ENCODE data around the gene WDFY4. TPM values are rescaled to one million over a fixed set of nuclear protein-coding genes. Genes with fewer than 3 reads are reported as not detected.

WDFY4 gene
- total and polyA plus RNA-seq, 8 donors, result 0.15 to 8.0 (median 2.7) TPM

GRCh38 chr10:48883701-48884100 lies 199.0 kb downstream of the WDFY4 start:
- no peak for DNase-seq
- WGBS, 5 donors, result 44 to 53% (median 48%) methylated on average over 4 of the region's 4 CpGs
- H3K4me3 ChIP-seq, result no peak overlapping the region

GRCh38 chr10:48884179-48885045 lies 199.7 kb downstream of the WDFY4 start:
- no peaks in the 10 kb centered on the region for H3K36me3 ChIP-seq
- intact Hi-C loops (cut with DNase I; ENCODE audit: low total_unique reads), result no loop called here
- H3K27ac ChIP-seq, result no peak overlapping the region
- no peaks in the 10 kb centered on the region for H3K4me1 ChIP-seq
- peaks cover 0 to 4% (median 0%) of the 10 kb centered on the region in 4 donors for H3K9me3 ChIP-seq
- WGBS, 5 donors, result 77 to 85% (median 83%) methylated on average over 9 of the region's 9 CpGs
- H3K4me3 ChIP-seq, result no peak overlapping the region
- no peak for TF ChIP-seq EP300 (IDR thresholded peaks at IDR 0.05)
- H3K27me3 ChIP-seq, result no peaks in the 10 kb centered on the region
- no peak for DNase-seq

More at GRCh38 chr10:48883701-48884100, 199.0 kb downstream of the WDFY4 start:
- H3K4me1 ChIP-seq, result no peaks in the 10 kb centered on the region
- no peaks in the 10 kb centered on the region for H3K27me3 ChIP-seq
- no peaks in the 10 kb centered on the region for H3K36me3 ChIP-seq
- no peak for TF ChIP-seq POLR2A (IDR thresholded peaks at IDR 0.05)
- TF ChIP-seq EP300 (IDR thresholded peaks at IDR 0.05), result no peak
- TF ChIP-seq CTCF (IDR thresholded peaks at IDR 0.05), result no peak
- no peak for TF ChIP-seq POLR2AphosphoS5 (IDR thresholded peaks at IDR 0.05)
- intact Hi-C loops (cut with DNase I; ENCODE audit: low total_unique reads), result no loop called here
- H3K9me3 ChIP-seq, result peaks cover 0 to 4% (median 0%) of the 10 kb centered on the region in 4 donors
- H3K27ac ChIP-seq, result no peak overlapping the region

- Histone ChIP-seq H3K27ac (no peak overlapping the region), H3K4me1 (no peaks in the 10 kb centered on the region), H3K27me3 (no peaks in the 10 kb centered on the region), H3K9me3 (peaks cover 0 to 4% (median 0%) of the 10 kb centered on the region in 4 donors), H3K36me3 (no peaks in the 10 kb centered on the region), H3K4me3 (no peak overlapping the region)
- 42 to 55% (median 48%) methylated on average over 2 of the region's 2 CpGs for WGBS, 5 donors
- intact Hi-C loops (cut with DNase I; ENCODE audit: low total_unique reads), result no loop called here
- TF ChIP-seq POLR2A (IDR thresholded peaks at IDR 0.05) (no peak), CTCF (IDR thresholded peaks at IDR 0.05) (no peak), POLR2AphosphoS5 (IDR thresholded peaks at IDR 0.05) (no peak), EP300 (IDR thresholded peaks at IDR 0.05) (no peak)
- peak in 1 of 2 donors; percentile 58 for DNase-seq
Observed at GRCh38 chr10:48885376-48885775, 200.7 kb downstream of the WDFY4 start.

GRCh38 chr10:48887982-48888381 lies 203.3 kb downstream of the WDFY4 start:
- H3K27ac ChIP-seq, result no peak overlapping the region
- no peaks in the 10 kb centered on the region for H3K4me1 ChIP-seq
- 75 to 88% (median 81%) methylated on average over 1 of the region's 1 CpG for WGBS, 5 donors
- H3K4me3 ChIP-seq, result no peak overlapping the region
- TF ChIP-seq POLR2AphosphoS5 (IDR thresholded peaks at IDR 0.05) (no peak), POLR2A (IDR thresholded peaks at IDR 0.05) (no peak), CTCF (IDR thresholded peaks at IDR 0.05) (no peak), EP300 (IDR thresholded peaks at IDR 0.05) (no peak)
- no peaks in the 10 kb centered on the region for H3K36me3 ChIP-seq
- no peaks in the 10 kb centered on the region for H3K9me3 ChIP-seq
- H3K27me3 ChIP-seq, result no peaks in the 10 kb centered on the region
- DNase-seq, result no peak
- intact Hi-C loops (cut with DNase I; ENCODE audit: low total_unique reads), result no loop called here
